ENCODE data around the gene TBX21. TPM values are rescaled to one million over a fixed set of nuclear protein-coding genes. Genes with fewer than 3 reads are reported as not detected.

TBX21 gene, protein sequence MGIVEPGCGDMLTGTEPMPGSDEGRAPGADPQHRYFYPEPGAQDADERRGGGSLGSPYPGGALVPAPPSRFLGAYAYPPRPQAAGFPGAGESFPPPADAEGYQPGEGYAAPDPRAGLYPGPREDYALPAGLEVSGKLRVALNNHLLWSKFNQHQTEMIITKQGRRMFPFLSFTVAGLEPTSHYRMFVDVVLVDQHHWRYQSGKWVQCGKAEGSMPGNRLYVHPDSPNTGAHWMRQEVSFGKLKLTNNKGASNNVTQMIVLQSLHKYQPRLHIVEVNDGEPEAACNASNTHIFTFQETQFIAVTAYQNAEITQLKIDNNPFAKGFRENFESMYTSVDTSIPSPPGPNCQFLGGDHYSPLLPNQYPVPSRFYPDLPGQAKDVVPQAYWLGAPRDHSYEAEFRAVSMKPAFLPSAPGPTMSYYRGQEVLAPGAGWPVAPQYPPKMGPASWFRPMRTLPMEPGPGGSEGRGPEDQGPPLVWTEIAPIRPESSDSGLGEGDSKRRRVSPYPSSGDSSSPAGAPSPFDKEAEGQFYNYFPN
- total RNA-seq = not detected in 2 replicates

DNA sequence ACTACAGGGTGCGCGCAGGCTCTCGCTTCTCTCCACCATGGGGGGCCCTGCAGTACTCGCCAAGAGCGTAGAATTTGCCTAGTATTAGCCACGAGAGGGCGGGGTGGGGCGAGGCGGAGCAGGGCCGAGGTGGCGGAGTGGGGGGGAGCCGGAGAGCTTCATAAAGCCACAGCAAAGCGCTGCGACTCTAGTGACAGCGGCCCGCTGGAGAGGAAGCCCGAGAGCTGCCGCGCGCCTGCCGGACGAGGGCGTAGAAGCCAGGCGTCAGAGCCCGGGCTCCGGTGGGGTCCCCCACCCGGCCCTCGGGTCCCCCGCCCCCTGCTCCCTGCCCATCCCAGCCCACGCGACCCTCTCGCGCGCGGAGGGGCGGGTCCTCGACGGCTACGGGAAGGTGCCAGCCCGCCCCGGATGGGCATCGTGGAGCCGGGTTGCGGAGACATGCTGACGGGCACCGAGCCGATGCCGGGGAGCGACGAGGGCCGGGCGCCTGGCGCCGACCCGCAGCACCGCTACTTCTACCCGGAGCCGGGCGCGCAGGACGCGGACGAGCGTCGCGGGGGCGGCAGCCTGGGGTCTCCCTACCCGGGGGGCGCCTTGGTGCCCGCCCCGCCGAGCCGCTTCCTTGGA lies at the start of gene TBX21:
TSS of gene TBX21 (plus strand) at position 190 of the 627 bp plus-strand sequence. CDS start at position 409, 219 bp downstream.
- H3K4me3 ChIP-seq (ENCODE audit: low read depth, low read length) = peak within 1 kb of the TSS; percentile 32
- TF ChIP-seq, protein P1, sequence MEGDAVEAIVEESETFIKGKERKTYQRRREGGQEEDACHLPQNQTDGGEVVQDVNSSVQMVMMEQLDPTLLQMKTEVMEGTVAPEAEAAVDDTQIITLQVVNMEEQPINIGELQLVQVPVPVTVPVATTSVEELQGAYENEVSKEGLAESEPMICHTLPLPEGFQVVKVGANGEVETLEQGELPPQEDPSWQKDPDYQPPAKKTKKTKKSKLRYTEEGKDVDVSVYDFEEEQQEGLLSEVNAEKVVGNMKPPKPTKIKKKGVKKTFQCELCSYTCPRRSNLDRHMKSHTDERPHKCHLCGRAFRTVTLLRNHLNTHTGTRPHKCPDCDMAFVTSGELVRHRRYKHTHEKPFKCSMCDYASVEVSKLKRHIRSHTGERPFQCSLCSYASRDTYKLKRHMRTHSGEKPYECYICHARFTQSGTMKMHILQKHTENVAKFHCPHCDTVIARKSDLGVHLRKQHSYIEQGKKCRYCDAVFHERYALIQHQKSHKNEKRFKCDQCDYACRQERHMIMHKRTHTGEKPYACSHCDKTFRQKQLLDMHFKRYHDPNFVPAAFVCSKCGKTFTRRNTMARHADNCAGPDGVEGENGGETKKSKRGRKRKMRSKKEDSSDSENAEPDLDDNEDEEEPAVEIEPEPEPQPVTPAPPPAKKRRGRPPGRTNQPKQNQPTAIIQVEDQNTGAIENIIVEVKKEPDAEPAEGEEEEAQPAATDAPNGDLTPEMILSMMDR (IDR thresholded peaks at IDR 0.05; ENCODE audit: insufficient read depth, low read depth, low read length) = peak; percentile 8
- peak; percentile 23 for DNase-seq (ENCODE audit: low read depth)

DNA sequence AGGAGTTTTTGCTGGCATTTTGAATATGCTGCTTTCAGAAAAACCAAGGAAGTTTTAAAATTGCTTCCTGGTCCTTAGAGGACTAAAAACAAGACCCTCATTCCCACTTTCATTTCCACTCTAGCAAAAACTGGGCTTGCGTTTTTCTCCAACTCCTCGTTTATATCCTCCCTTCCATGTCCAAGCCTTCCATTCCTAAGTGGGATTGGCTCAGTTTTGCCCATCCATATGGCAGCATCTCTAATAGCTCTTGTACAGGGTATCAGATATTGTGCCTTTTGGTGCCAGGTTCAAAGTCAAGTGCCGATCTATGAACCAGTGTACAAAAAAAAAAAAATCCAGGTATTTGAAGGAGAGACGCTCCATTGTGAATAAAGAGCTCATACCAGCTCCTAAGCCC lies 49.0 kb upstream of the TBX21 start:
- TF ChIP-seq, protein P1 (IDR thresholded peaks at IDR 0.05; ENCODE audit: insufficient read depth, low read depth, low read length) = no peak
- no peak overlapping the region for H3K4me3 ChIP-seq (ENCODE audit: low read depth, low read length)
- no peak for DNase-seq (ENCODE audit: low read depth)

DNA sequence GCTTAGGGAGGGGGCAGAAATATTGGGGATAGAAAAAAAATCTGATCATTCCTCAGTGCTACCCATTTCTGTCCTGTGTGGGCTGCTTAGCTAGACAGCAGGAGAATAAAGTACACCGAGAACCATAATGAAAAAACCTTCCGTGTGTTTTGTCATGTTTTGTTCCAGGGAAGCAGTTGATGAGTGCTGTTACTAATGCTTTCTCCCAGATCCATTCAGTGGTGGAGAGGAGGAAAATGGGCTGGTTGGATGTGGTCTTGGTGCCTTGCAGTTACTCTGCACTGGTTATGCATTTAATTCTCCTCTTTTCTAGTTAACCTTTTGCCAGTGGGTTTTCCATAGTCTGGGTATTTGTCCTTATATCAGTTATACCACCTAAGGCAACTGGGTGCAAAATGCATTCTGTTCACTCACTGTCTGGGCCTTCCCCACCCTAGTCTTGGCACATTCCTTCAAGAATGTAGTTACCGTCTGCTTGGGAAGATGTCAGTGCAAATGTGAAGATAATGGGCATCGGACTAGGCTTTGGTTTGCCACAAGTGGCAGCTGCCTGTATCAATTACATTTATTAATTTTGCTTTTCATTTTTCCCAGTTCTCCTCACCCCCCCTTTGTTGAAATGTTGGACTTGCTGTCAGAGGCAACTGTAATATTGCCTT lies 48.4 kb upstream of the TBX21 start:
- DNase-seq (ENCODE audit: low read depth) = no peak
- TF ChIP-seq, protein P1 (IDR thresholded peaks at IDR 0.05; ENCODE audit: insufficient read depth, low read depth, low read length) = no peak
- no peak overlapping the region for H3K4me3 ChIP-seq (ENCODE audit: low read depth, low read length)

DNA sequence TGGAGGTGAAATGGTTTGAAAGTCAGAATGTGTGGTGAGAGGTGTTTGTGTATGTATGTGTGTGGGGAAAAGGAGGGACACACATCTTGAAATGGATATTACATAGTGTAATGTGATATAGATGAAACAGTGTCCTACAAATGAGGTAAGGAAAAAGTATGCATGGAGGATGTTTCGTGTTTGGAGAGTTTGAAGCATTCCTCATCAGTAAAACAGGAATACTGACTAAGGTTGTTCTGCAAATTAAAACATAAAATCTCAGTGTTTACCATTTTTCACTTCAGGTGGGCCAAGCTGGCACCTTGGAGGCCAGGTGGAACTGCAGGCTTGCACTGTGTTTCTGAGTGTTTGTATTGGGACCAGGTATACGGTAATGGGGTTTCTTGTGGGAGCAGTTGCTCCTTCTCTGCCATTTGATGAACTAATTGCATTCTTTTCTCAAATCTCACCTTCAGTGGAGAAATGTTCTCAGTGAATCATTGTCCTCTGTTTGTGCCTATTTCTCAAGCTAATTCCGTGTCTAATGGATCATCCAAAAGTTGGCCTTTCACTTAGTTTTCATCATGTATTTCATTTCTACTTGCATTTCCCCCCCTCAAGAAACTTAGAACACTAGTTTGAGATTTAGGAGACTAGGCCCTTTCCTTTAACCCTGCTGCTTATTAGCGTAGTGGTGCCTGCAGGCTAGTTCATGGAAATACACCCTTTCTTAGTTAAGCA lies 47.3 kb upstream of the TBX21 start:
- TF ChIP-seq, protein P1 (IDR thresholded peaks at IDR 0.05; ENCODE audit: insufficient read depth, low read depth, low read length) = no peak
- DNase-seq (ENCODE audit: low read depth) = no peak
- H3K4me3 ChIP-seq (ENCODE audit: low read depth, low read length) = no peak overlapping the region

DNA sequence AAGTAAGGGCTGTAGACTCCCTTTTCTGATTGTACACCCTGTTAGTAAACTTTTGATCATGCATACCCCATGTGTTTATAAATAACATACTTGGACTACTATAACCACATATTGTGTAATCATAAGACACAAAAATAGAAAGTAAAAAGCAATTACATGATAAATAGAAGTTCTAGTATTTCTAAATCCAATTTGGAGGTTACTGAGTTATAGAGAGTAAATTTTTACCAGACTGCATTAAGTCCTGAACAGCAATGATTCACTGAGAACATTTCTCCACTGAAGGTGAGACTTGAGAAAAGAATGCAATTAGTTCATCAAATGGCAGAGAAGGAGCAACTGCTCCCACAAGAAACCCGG lies 46.8 kb upstream of the TBX21 start:
- H3K4me3 ChIP-seq (ENCODE audit: low read depth, low read length) = no peak overlapping the region
- TF ChIP-seq, protein P1 (IDR thresholded peaks at IDR 0.05; ENCODE audit: insufficient read depth, low read depth, low read length) = no peak
- DNase-seq (ENCODE audit: low read depth) = peak; percentile 66

DNA sequence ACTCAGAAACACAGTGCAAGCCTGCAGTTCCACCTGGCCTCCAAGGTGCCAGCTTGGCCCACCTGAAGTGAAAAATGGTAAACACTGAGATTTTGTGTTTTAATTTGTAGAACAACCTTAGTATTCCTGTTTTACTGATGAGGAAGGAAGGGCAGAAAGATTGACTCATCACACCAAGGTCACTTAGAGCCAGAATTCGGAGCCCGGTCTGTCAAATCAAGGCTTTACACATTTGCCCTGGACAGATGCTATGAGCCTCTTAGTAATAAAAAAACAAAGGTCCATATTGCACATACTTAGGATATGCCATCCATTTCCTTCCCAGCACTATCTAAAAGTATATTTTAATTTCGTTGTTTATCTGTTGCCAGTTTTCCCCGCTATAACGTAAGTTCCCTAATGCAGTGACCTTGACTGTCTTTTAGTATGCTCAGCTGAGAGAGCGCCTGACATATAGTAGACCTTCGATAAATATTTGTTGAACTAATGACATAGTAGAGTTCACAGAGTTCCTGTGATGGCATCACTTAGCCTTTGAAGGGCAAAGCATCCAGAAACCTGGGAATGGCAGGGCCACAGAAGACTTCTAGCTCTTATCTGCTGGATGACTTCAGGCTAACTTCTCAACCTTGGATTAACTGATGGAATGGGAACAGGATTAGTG lies 46.2 kb upstream of the TBX21 start:
- no peak overlapping the region for H3K4me3 ChIP-seq (ENCODE audit: low read depth, low read length)
- TF ChIP-seq, protein P1 (IDR thresholded peaks at IDR 0.05; ENCODE audit: insufficient read depth, low read depth, low read length) = no peak
- DNase-seq (ENCODE audit: low read depth) = peak; percentile 26
